Measurements from ENCODE around the gene TIAM2.

GRCh38 chr6:155011809-155012291 lies 16.7 kb downstream of the TIAM2 start:
- no peak for TF ChIP-seq POLR2A (IDR thresholded peaks at IDR 0.05; ENCODE audit: low read length)
- TF ChIP-seq GATA1 (IDR thresholded peaks at IDR 0.05; ENCODE audit: low read depth, low read length): no peak

All from erythroblast (primary cell).